Measurements from ENCODE around the gene CTNNA2. TPM values are rescaled to one million over a fixed set of nuclear protein-coding genes. Genes with fewer than 3 reads are reported as not detected.

Gene CTNNA2
- total and polyA plus RNA-seq, 7 donors = 0.03 to 0.36 (median 0.17) TPM; not detected in 4

DNA sequence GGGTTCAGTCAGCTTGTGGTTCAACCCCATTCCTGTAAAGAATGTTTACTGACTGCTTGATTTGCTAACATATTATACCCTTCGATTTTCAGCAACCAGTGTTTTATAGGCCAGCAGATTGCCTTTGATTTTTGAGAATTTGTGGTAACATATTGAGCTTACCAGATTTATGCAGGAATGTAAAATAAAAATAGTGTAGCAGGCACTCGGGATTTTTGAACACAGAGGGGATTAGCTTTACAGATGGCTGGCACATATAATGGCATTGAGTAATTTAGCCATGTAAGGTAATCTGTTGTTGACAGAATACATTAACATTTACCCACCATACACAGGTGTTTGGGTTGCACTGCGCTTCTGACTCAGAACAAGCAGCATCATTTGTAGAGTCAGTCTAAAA lies 437.7 kb downstream of the CTNNA2 start:
- Histone ChIP-seq H3K9me3 (no peaks in the 10 kb centered on the region), H3K4me1 (no peaks in the 10 kb centered on the region), H3K27ac (no peak overlapping the region), H3K4me3 (no peak overlapping the region), H3K36me3 (ENCODE audit: insufficient read depth in 1 of 2, low read depth in 1 of 2) (no peaks in the 10 kb centered on the region), H3K27me3 (ENCODE audit: insufficient read depth in 3 of 3, low read length in 2 of 3) (no peaks in the 10 kb centered on the region)
- intact Hi-C loops (cut with DNase I) = no loop called here
- TF ChIP-seq, protein P1, sequence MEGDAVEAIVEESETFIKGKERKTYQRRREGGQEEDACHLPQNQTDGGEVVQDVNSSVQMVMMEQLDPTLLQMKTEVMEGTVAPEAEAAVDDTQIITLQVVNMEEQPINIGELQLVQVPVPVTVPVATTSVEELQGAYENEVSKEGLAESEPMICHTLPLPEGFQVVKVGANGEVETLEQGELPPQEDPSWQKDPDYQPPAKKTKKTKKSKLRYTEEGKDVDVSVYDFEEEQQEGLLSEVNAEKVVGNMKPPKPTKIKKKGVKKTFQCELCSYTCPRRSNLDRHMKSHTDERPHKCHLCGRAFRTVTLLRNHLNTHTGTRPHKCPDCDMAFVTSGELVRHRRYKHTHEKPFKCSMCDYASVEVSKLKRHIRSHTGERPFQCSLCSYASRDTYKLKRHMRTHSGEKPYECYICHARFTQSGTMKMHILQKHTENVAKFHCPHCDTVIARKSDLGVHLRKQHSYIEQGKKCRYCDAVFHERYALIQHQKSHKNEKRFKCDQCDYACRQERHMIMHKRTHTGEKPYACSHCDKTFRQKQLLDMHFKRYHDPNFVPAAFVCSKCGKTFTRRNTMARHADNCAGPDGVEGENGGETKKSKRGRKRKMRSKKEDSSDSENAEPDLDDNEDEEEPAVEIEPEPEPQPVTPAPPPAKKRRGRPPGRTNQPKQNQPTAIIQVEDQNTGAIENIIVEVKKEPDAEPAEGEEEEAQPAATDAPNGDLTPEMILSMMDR (IDR thresholded peaks at IDR 0.05) = no peak
- WGBS, 3 donors = 27 to 31% (median 31%) methylated on average over 3 of the region's 3 CpGs
- ATAC-seq (no peak), DNase-seq (no peak)

DNA sequence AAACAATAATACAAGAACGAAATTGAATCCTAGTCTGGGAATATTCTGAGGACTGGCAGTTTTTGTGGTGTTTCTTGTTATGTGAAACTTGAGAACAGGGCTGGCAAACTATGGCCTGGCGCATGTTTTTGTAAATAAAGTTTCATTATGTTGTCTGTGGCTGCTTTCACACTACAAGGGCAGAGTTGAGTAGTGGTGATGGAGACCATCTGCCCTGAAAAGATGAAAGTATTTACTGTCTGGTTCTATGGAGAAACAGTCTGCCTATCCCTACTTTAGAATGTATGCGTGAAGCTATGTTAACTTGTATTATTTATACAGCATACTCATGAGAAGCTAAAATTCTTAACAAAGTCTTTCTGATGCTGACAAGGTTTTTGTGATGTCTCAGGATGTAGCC lies 439.8 kb downstream of the CTNNA2 start:
- Histone ChIP-seq H3K4me1 (no peaks in the 10 kb centered on the region), H3K9me3 (no peaks in the 10 kb centered on the region), H3K4me3 (no peak overlapping the region), H3K27me3 (ENCODE audit: insufficient read depth in 3 of 3, low read length in 2 of 3) (no peaks in the 10 kb centered on the region), H3K27ac (no peak overlapping the region), H3K36me3 (ENCODE audit: insufficient read depth in 1 of 2, low read depth in 1 of 2) (no peaks in the 10 kb centered on the region)
- ATAC-seq (no peak), DNase-seq (no peak)
- intact Hi-C loops (cut with DNase I) = no loop called here
- 52 to 62% (median 52%) methylated on average over 3 of the region's 3 CpGs for WGBS, 3 donors
- TF ChIP-seq, protein P1 (IDR thresholded peaks at IDR 0.05) = no peak

DNA sequence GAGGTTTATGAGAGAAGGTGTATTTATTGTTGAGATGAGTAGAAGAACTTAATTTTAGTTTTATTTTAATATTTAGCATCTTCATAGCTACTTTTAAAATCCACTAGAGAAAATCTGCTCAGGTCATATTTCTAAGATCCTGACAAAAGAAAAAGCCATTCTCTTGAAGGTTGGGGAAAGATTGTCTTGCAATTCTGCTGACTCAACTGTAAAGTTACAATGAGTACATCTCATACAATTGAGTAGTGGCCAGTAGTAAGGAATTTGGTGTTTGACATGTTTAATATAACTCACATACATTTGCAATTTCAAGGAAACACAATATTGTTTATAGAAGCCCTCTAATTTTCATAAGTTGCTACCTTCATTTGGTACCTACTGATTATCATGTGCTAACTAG lies 447.2 kb downstream of the CTNNA2 start:
- H3K27me3 ChIP-seq (ENCODE audit: insufficient read depth in 3 of 3, low read length in 2 of 3) = no peaks in the 10 kb centered on the region
- intact Hi-C loops (cut with DNase I) = no loop called here
- no peaks in the 10 kb centered on the region for H3K4me1 ChIP-seq
- no peak overlapping the region for H3K27ac ChIP-seq
- DNase-seq = no peak
- TF ChIP-seq, protein P1 (IDR thresholded peaks at IDR 0.05) = no peak
- H3K36me3 ChIP-seq (ENCODE audit: insufficient read depth in 1 of 2, low read depth in 1 of 2) = no peaks in the 10 kb centered on the region
- no peaks in the 10 kb centered on the region for H3K9me3 ChIP-seq
- no peak overlapping the region for H3K4me3 ChIP-seq
- ATAC-seq = no peak

DNA sequence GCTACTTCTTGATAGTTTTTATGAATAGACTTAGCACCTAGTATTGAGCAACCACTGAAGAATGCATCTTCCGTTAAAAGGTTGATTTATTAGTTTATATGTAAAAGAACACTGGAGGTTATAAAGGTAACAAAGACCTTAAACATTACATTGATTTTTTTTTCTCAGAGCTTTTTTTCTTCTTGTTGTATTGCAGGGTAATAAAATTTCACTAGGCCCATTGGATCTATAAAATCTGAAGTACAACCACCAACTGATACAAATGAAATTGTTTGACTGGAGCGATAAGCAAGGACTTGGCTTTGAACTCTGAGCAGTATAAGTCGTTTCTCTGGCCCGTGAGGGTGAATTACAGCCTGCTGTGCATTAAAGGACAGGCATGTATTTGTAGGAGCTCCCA lies 447.7 kb downstream of the CTNNA2 start:
- intact Hi-C loops (cut with DNase I) = no loop called here
- no peaks in the 10 kb centered on the region for H3K27me3 ChIP-seq (ENCODE audit: insufficient read depth in 3 of 3, low read length in 2 of 3)

DNA sequence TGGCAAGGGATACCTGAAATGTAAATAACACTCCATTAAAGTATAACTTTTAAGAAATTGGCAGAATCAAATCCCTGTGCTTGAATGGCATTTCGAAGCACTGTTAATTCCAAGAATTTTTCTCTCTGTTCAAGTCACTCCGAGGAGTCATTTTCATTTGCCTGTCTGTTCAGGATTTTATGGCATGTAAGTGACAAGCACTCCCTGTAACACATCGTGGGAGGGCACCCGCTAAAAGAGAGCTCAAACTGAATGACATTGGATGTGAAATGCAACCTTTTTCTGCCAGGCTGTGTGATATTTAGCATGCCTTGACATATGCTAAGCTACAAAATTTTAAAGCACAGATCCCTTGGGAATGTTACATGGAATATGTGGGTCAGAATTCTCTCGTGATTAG lies 452.1 kb downstream of the CTNNA2 start:
- Histone ChIP-seq H3K4me3 (no peak overlapping the region), H3K9me3 (no peaks in the 10 kb centered on the region), H3K27ac (no peak overlapping the region), H3K4me1 (no peaks in the 10 kb centered on the region), H3K36me3 (ENCODE audit: insufficient read depth in 1 of 2, low read depth in 1 of 2) (no peaks in the 10 kb centered on the region), H3K27me3 (ENCODE audit: insufficient read depth in 3 of 3, low read length in 2 of 3) (no peaks in the 10 kb centered on the region)
- DNase-seq (no peak), ATAC-seq (no peak)
- TF ChIP-seq, protein P1 (IDR thresholded peaks at IDR 0.05) = no peak
- 32 to 46% (median 35%) methylated on average over 5 of the region's 5 CpGs for WGBS, 3 donors
- intact Hi-C loops (cut with DNase I) = no loop called here

More for the DNA sequence above, 447.7 kb downstream of the CTNNA2 start:
- DNase-seq (no peak), ATAC-seq (no peak)
- TF ChIP-seq, protein P1 (IDR thresholded peaks at IDR 0.05) = no peak
- 42 to 48% (median 42%) methylated on average over 4 of the region's 4 CpGs for WGBS, 3 donors
- H3K9me3 ChIP-seq = no peaks in the 10 kb centered on the region
- no peaks in the 10 kb centered on the region for H3K36me3 ChIP-seq (ENCODE audit: insufficient read depth in 1 of 2, low read depth in 1 of 2)
- H3K4me1 ChIP-seq = no peaks in the 10 kb centered on the region
- H3K4me3 ChIP-seq = no peak overlapping the region
- no peak overlapping the region for H3K27ac ChIP-seq
